HepG2 (cell line): Measurements from ENCODE around the gene MB. TPM values are rescaled to one million over a fixed set of nuclear protein-coding genes. Genes with fewer than 3 reads are reported as not detected.

Experiments
- CC2D1A ChIP-seq: sonication (generic); formaldehyde crosslinking; IDR thresholded peaks from 2 replicates; pipeline ENCODE4 v1.8.1; 2023; ENCODE audit warnings: mild to moderate bottlenecking, missing genetic modification reagents
- GATAD2A ChIP-seq: IDR thresholded peaks from 2 replicates; pipeline ENCODE4 v1.6.1; 2016
- HOXA9 ChIP-seq: sonication (generic); formaldehyde crosslinking; IDR thresholded peaks from 2 replicates; pipeline ENCODE4 v1.8.1; 2022; ENCODE audit warnings: missing genetic modification reagents, mild to moderate bottlenecking, moderate library complexity, borderline replicate concordance
- KAT8 ChIP-seq: IDR thresholded peaks from 2 replicates; pipeline ENCODE4 v1.6.1; 2016; ENCODE audit warnings: missing genetic modification reagents, missing compliant biosample characterization
- MBNL3 ChIP-seq: fragments of 250-450 bp; sonication (Bioruptor Pico); conservative IDR thresholded peaks from 2 replicates; pipeline ENCODE4 v1.8.0; 2022; ENCODE audit warnings: mild to moderate bottlenecking, inconsistent platforms
- MXD3 ChIP-seq: IDR thresholded peaks from 2 replicates; pipeline ENCODE4 v1.6.1; 2016; ENCODE audit warnings: mild to moderate bottlenecking, missing biosample characterization, missing genetic modification reagents
- MXI1 ChIP-seq: IDR thresholded peaks from 3 replicates; pipeline ENCODE4 v1.6.1; 2012; ENCODE audit warnings: low read depth, low read length, inconsistent platforms, borderline replicate concordance
- NR2F2 ChIP-seq: IDR thresholded peaks from 2 replicates; pipeline ENCODE4 v1.6.1; 2012; ENCODE audit warnings: low read depth, inconsistent platforms, borderline replicate concordance
- POLR2G ChIP-seq: fragments of 200-400 bp; formaldehyde crosslinking; IDR thresholded peaks from 2 replicates; pipeline ENCODE4 v1.6.1; 2018; ENCODE audit warnings: mild to moderate bottlenecking, low read depth, low read length, moderate library complexity
- ZBTB1 ChIP-seq: sonication (generic); formaldehyde crosslinking; IDR thresholded peaks from 2 replicates; pipeline ENCODE4 v1.4.0; 2020; ENCODE audit warnings: missing genetic modification reagents, borderline replicate concordance
- ZBTB44 ChIP-seq: sonication (generic); formaldehyde crosslinking; IDR thresholded peaks from 2 replicates; pipeline ENCODE4 v1.4.0; 2020; ENCODE audit warnings: missing genetic modification reagents
- ZHX2 ChIP-seq, 2 experiments: sonication (generic) in 1 of 2; formaldehyde crosslinking in 1 of 2; IDR thresholded peaks; 2 replicates each; pipeline versions ENCODE4 v1.6.1 to v1.9.0; 2014 to 2022; ENCODE audit warnings: antibody characterized with exemption in 1 of 2, borderline replicate concordance in 1 of 2, inconsistent platforms in 1 of 2, low read depth in 1 of 2, missing genetic modification reagents in 1 of 2
- ZNF143 ChIP-seq: sonication (generic); formaldehyde crosslinking; IDR thresholded peaks from 2 replicates; pipeline ENCODE4 v1.4.0; 2020; ENCODE audit warnings: missing genetic modification reagents
- ZNF160 ChIP-seq: sonication (generic); formaldehyde crosslinking; IDR thresholded peaks from 2 replicates; pipeline ENCODE4 v1.8.0; 2022; ENCODE audit warnings: mild to moderate bottlenecking, inconsistent platforms, missing genetic modification reagents
- ZNF224 ChIP-seq: sonication (generic); formaldehyde crosslinking; IDR thresholded peaks from 2 replicates; pipeline ENCODE4 v1.5.0; 2020; ENCODE audit warnings: mild to moderate bottlenecking, missing genetic modification reagents
- ZNF512B ChIP-seq: sonication (generic); formaldehyde crosslinking; IDR thresholded peaks from 2 replicates; pipeline ENCODE4 v1.5.1; 2020; ENCODE audit warnings: missing genetic modification reagents, mild to moderate bottlenecking, borderline replicate concordance
- ZNF781 ChIP-seq: sonication (generic); formaldehyde crosslinking; IDR thresholded peaks from 2 replicates; pipeline ENCODE4 v1.5.1; 2020; ENCODE audit warnings: borderline replicate concordance, mild to moderate bottlenecking, missing genetic modification reagents; ENCODE audit errors: not compliant biosample characterization
- polyA plus RNA-seq, 8 experiments: library from polyadenylated mRNA; depleted of rRNA in 3 of 8; stranded (reverse) in 7 of 8; unstranded in 1 of 8; fragments of >200 nt; fragmentation: Illumina TruSeq in 4 of 8; extraction: Trizol in 4 of 8; gene quantifications; 2 replicates each; pipeline versions ENCODE4 v1.2.1 to v1.2.3, GENCODE V29; 2011 to 2016; ENCODE audit warnings: low read depth in 4 of 8, missing spikeins in 1 of 8, mixed read lengths in 1 of 8; ENCODE audit not compliant: insufficient read depth in 1 of 8
- total RNA-seq, 5 experiments: library from RNA; depleted of rRNA; stranded (reverse); fragments of >200 nt; fragmentation: Illumina TruSeq; extraction: Trizol; gene quantifications; 2 replicates each; pipeline ENCODE4 v1.2.3, GENCODE V29; 2016; ENCODE audit warnings: low read depth in 1 of 5

MB gene
- total and polyA plus RNA-seq, 2 of the 13 experiments (the other 11 are each of a cell fraction or from before 2014, with no cell fraction given): 0.07 TPM; not detected in 1

- TF ChIP-seq ZHX2 (IDR thresholded peaks at IDR 0.05; ENCODE audit: low read depth) (no peak), ZHX2 (CRISPR knock-in tag; IDR thresholded peaks at IDR 0.05; ENCODE audit: borderline replicate concordance) (no peak), ZBTB1 (CRISPR knock-in tag) (no peak), MXI1 (peak; percentile 85; the same call in 1 of the 3 replicates), ZNF143 (CRISPR knock-in tag) (no peak), KAT8 (CRISPR knock-in tag) (peak; percentile 69), NR2F2 (0 out of 2 replicates have a peak, but pooled peaks have one; percentile 18), ZNF781 (CRISPR knock-in tag) (peak; percentile 59), ZNF512B (CRISPR knock-in tag) (no peak), MBNL3 (CRISPR knock-in tag) (no peak), HOXA9 (CRISPR knock-in tag) (no peak), POLR2G (peak; percentile 80), GATAD2A (CRISPR knock-in tag) (peak; percentile 68), MXD3 (peak; percentile 32), ZNF224 (CRISPR knock-in tag) (no peak), ZNF160 (CRISPR knock-in tag) (no peak), ZBTB44 (CRISPR knock-in tag) (no peak), CC2D1A (CRISPR knock-in tag) (no peak)
Observed at GRCh38 chr22:35648066-35649025, 31.2 kb upstream of the MB start, which contains the start of gene APOL6 (continued).
